Measurements from ENCODE around the gene STK16. TPM values are rescaled to one million over a fixed set of nuclear protein-coding genes. Genes with fewer than 3 reads are reported as not detected.

Gene STK16
- total RNA-seq, 1 donor from 2014 or later = 21.4 TPM

- peak; percentile 67 for ATAC-seq
- no peaks in the 10 kb centered on the region for H3K27me3 ChIP-seq
- no peak for TF ChIP-seq CTCF (IDR thresholded peaks at IDR 0.05)
- H3K4me1 ChIP-seq = peaks cover 21% of the 10 kb centered on the region
- H3K4me3 ChIP-seq = peak overlapping the region; percentile 65
- no peaks in the 10 kb centered on the region for H3K9me3 ChIP-seq
- peaks cover 59% of the 10 kb centered on the region for H3K36me3 ChIP-seq
- intact Hi-C loops (cut with DNase I) = no loop called here
- H3K27ac ChIP-seq = peak overlapping the region; percentile 75
- peak; percentile 83 for DNase-seq
These were observed 27.0 kb upstream of the STK16 start for GRCh38 chr2:219218217-219218731.

GRCh38 chr2:219218732-219219701 lies 26.3 kb upstream of the STK16 start, which contains the start of gene ABCB6:
TSS of gene ABCB6 (minus strand) at chr2:219218958. CDS start at chr2:219218673, 285 bp downstream.
- Histone ChIP-seq H3K9me3 (no peaks in the 10 kb centered on the region), H3K4me3 (peak within 1 kb of the TSS; percentile 65), H3K36me3 (peaks cover 59% of the 10 kb centered on the region), H3K27me3 (no peaks in the 10 kb centered on the region), H3K4me1 (peaks cover 21% of the 10 kb centered on the region), H3K27ac (peak within 1 kb of the TSS; percentile 75)
- ATAC-seq = peak; percentile 93
- TF ChIP-seq CTCF (IDR thresholded peaks at IDR 0.05) = no peak
- intact Hi-C loops (cut with DNase I) = no loop called here
- peak; percentile 96 for DNase-seq

GRCh38 chr2:219219784-219220532 lies 25.3 kb upstream of the STK16 start:
- H3K4me1 ChIP-seq = peaks cover 21% of the 10 kb centered on the region
- peak overlapping the region; percentile 75 for H3K27ac ChIP-seq
- intact Hi-C loops (cut with DNase I) = loop anchor here (10.0 kb wide), 1 partner anchor 45 kb away; the partner anchor contains the start of genes CNPPD1, RETREG2 and SLC23A3
- H3K4me3 ChIP-seq = no peak overlapping the region
- DNase-seq = no peak
- H3K9me3 ChIP-seq = no peaks in the 10 kb centered on the region
- peaks cover 65% of the 10 kb centered on the region for H3K36me3 ChIP-seq
- no peak for TF ChIP-seq CTCF (IDR thresholded peaks at IDR 0.05)
- no peaks in the 10 kb centered on the region for H3K27me3 ChIP-seq
- ATAC-seq = no peak

- Histone ChIP-seq H3K4me1 (peaks cover 21% of the 10 kb centered on the region), H3K36me3 (peaks cover 66% of the 10 kb centered on the region), H3K27ac (no peak overlapping the region), H3K27me3 (no peaks in the 10 kb centered on the region), H3K9me3 (no peaks in the 10 kb centered on the region), H3K4me3 (no peak overlapping the region)
- no peak for TF ChIP-seq CTCF (IDR thresholded peaks at IDR 0.05)
- no peak for DNase-seq
- intact Hi-C loops (cut with DNase I) = loop anchor here (10.0 kb wide), 1 partner anchor 46 kb away; the partner anchor contains the start of genes CNPPD1, RETREG2 and SLC23A3
- no peak for ATAC-seq
These were observed 24.5 kb upstream of the STK16 start for GRCh38 chr2:219220652-219221402.
